Hematopoietic multipotent progenitor cell treated with erythropoietin and hydrocortisone succinate and interleukin-3 and kit ligand, for 4 days (in vitro differentiated cells): ENCODE measurements around the gene TMCC2.
"Not testable (repeated sequence)": the region's sequence is repeated elsewhere in the genome, so short reads cannot be mapped to it uniquely, and the experiment has no call there.

Experiments used
- DNase-seq: peaks from one replicate; pipeline ENCODE4 v3.0.0-alpha.2; 2015

Gene TMCC2

GRCh38 chr1:205214756-205215155 lies 13.0 kb upstream of the TMCC2 start:
- DNase-seq: peak; percentile 76

- no peak for DNase-seq
Observed at GRCh38 chr1:205216588-205216987, 11.2 kb upstream of the TMCC2 start.

- no peak for DNase-seq
Observed at GRCh38 chr1:205217418-205217817, 10.3 kb upstream of the TMCC2 start.

GRCh38 chr1:205220421-205220820 lies 7.3 kb upstream of the TMCC2 start:
- no peak for DNase-seq

- no peak for DNase-seq
Observed at GRCh38 chr1:205224736-205225135, 3.0 kb upstream of the TMCC2 start.

- no peak for DNase-seq
Observed at GRCh38 chr1:205225901-205226765, 1.6 kb upstream of the TMCC2 start.

GRCh38 chr1:205226868-205227583 lies 720 bp upstream of the TMCC2 start:
- DNase-seq: no peak

- DNase-seq: no peak
Observed at GRCh38 chr1:205228093-205228521, 361 bp downstream of the TMCC2 start.

- peak; percentile 86 for DNase-seq
Observed at GRCh38 chr1:205229399-205229871, 1.7 kb downstream of the TMCC2 start.

GRCh38 chr1:205229916-205230700 lies 2.4 kb downstream of the TMCC2 start:
- peak; percentile 94 for DNase-seq

GRCh38 chr1:205230982-205231381 lies 3.2 kb downstream of the TMCC2 start:
- no peak for DNase-seq

GRCh38 chr1:205232127-205232820 lies 4.5 kb downstream of the TMCC2 start:
- DNase-seq: no peak

GRCh38 chr1:205232945-205233397 lies 5.2 kb downstream of the TMCC2 start:
- DNase-seq: no peak

GRCh38 chr1:205233986-205234385 lies 6.2 kb downstream of the TMCC2 start:
- not testable (repeated sequence) for DNase-seq

GRCh38 chr1:205235951-205236350 lies 8.2 kb downstream of the TMCC2 start:
- DNase-seq: no peak

- DNase-seq: no peak
Observed at GRCh38 chr1:205236526-205236925, 8.8 kb downstream of the TMCC2 start.

- DNase-seq: no peak
Observed at GRCh38 chr1:205236951-205237475, 9.3 kb downstream of the TMCC2 start.

GRCh38 chr1:205237526-205238484 lies 10.1 kb downstream of the TMCC2 start:
- DNase-seq: peak; percentile 83

- no peak for DNase-seq
Observed at GRCh38 chr1:205239078-205239477, 11.3 kb downstream of the TMCC2 start.

GRCh38 chr1:205240118-205240517 lies 12.4 kb downstream of the TMCC2 start:
- DNase-seq: no peak

- no peak for DNase-seq
Observed at GRCh38 chr1:205240569-205240968, 12.8 kb downstream of the TMCC2 start.
